Body of pancreas (tissue), 4 donors: ENCODE results near the gene ZIC4.

Source experiments
- CTCF ChIP-seq, 7 experiments: fragments of 450-650 bp in 4 of 7; fragments of 200-600 bp in 3 of 7; sonication (generic) in 3 of 7; IDR thresholded peaks; one replicate each; pipeline ENCODE4 v1.5.1; 2016 to 2019; ENCODE audit warnings: antibody characterized with exemption in 7 of 7
- POLR2A ChIP-seq, 3 donors: fragments of 450-650 bp; IDR thresholded peaks; one replicate each; pipeline ENCODE4 v1.6.1; 2016; ENCODE audit warnings: antibody characterized with exemption in 3 of 3, mild to moderate bottlenecking in 2 of 3

- TF ChIP-seq CTCF (IDR thresholded peaks at IDR 0.05) (peak in 1 of 7 experiments; percentile 2), POLR2A (IDR thresholded peaks at IDR 0.05) (no peak)
These were observed 49.1 kb downstream of the ZIC4 start for GRCh38 chr3:147356909-147357900.
